Adrenal gland (tissue), 12 donors: ENCODE results near the gene ACSF3. TPM values are rescaled to one million over a fixed set of nuclear protein-coding genes. Genes with fewer than 3 reads are reported as not detected.

ENCODE experiments used
- DNase-seq, 7 donors: peaks; one replicate each; pipeline ENCODE4 v3.0.0-alpha.2; 2019 to 2020
- H3K27ac ChIP-seq, 5 donors: fragments of 200-600 bp; sonication (generic) in 4 of 5; 1 replicate in 3 of 5; 2 replicates in 2 of 5; pipeline versions ENCODE4 v1.5.1 to v1.8.0; 2016 to 2020; ENCODE audit warnings: mild to moderate bottlenecking in 1 of 5
- H3K27me3 ChIP-seq: fragments of 200-600 bp; 2 replicates; pipeline ENCODE4 v1.8.0; 2021
- H3K36me3 ChIP-seq, 2 donors: fragments of 200-600 bp; replicated peaks in 1 of 2; 1 replicate in 1 of 2; 2 replicates in 1 of 2; pipeline versions ENCODE4 v1.5.1 to v1.8.0; 2018 to 2022
- H3K4me1 ChIP-seq, 2 donors: fragments of 200-600 bp; replicated peaks in 1 of 2; 1 replicate in 1 of 2; 2 replicates in 1 of 2; pipeline versions ENCODE4 v1.5.1 to v1.8.0; 2018 to 2021
- H3K4me3 ChIP-seq, 4 donors: fragments of 200-600 bp; sonication (generic) in 3 of 4; one replicate each; pipeline ENCODE4 v1.5.1; 2016 to 2018
- H3K9me3 ChIP-seq, 3 donors: fragments of 200-600 bp; sonication (generic) in 1 of 3; replicated peaks in 1 of 3; 1 replicate in 2 of 3; 2 replicates in 1 of 3; pipeline versions ENCODE4 v1.5.1 to v1.8.0; 2016 to 2021
- POLR2A ChIP-seq, 2 donors: fragments of 450-650 bp; IDR thresholded peaks; one replicate each; pipeline ENCODE4 v1.6.1; 2017; ENCODE audit warnings: antibody characterized with exemption in 2 of 2, mild to moderate bottlenecking in 2 of 2, moderate library complexity in 1 of 2
- WGBS, 4 donors: extraction: QIAGEN DNeasy Blood & Tissue Kit in 2 of 4; methylation state at CpG; one replicate each; pipeline versions ENCODE4 v1.1.5 to v1.1.7; 2013 to 2017; 5-methylcytosine and 5-hydroxymethylcytosine counted together
- intact Hi-C, 2 donors: fragments of 100-400 bp; cut with DNase I; formaldehyde crosslinking; loops; one replicate each; pipeline versions ENCODE4 v1.14.1 to v1.15.0; 2022 to 2023
- polyA plus RNA-seq, 3 donors: library from polyadenylated mRNA; stranded (reverse); fragments of 200-250 nt in 2 of 3; fragments of 350-450 nt in 1 of 3; fragmentation: Illumina TruSeq in 1 of 3; extraction: RNeasy Lipid Tissue Mini Kit (QIAGEN cat#74804) in 1 of 3; gene quantifications; one replicate each; pipeline ENCODE4 v1.2.3, GENCODE V29; 2013 to 2014
- total RNA-seq, 9 donors: library from RNA; depleted of rRNA in 4 of 9; stranded (reverse); fragments of >200 nt in 4 of 9; fragments of 120-200 nt in 1 of 9; fragmentation: NEBNext Ultra II Directional in 1 of 9; extraction: Animal tissue kit (Norgen Biotek cat#: 25700) in 1 of 9; gene quantifications; one replicate each; pipeline versions ENCODE4 v1.1.0 to v1.2.4, GENCODE V29; 2013 to 2023
- TF ChIP-seq, protein P1 (sequence below), 6 experiments: fragments of 450-650 bp in 4 of 6; fragments of 200-600 bp in 2 of 6; sonication (generic) in 1 of 6; IDR thresholded peaks; 1 replicate in 5 of 6; 2 replicates in 1 of 6; pipeline versions ENCODE4 v1.5.1 to v1.8.0; 2016 to 2021; ENCODE audit warnings: antibody characterized with exemption in 6 of 6, mild to moderate bottlenecking in 2 of 6, moderate library complexity in 1 of 6
- donor health status: healthy with polysubstance abuse.
- donor health status: Bipolar disorder and iron deficiency.
- donor health status: DM: yes; HTN: yes; CAD: no.
- donor health status: DM: no; HTN: no; CAD: no.
- donor health status: DM: no; HTN: no; CAD: no.
- donor health status: DM: yes; HTN: yes; CAD: no.

Gene ACSF3
- total and polyA plus RNA-seq, 12 donors = 32.4 to 90.3 (median 57.0) TPM

DNA sequence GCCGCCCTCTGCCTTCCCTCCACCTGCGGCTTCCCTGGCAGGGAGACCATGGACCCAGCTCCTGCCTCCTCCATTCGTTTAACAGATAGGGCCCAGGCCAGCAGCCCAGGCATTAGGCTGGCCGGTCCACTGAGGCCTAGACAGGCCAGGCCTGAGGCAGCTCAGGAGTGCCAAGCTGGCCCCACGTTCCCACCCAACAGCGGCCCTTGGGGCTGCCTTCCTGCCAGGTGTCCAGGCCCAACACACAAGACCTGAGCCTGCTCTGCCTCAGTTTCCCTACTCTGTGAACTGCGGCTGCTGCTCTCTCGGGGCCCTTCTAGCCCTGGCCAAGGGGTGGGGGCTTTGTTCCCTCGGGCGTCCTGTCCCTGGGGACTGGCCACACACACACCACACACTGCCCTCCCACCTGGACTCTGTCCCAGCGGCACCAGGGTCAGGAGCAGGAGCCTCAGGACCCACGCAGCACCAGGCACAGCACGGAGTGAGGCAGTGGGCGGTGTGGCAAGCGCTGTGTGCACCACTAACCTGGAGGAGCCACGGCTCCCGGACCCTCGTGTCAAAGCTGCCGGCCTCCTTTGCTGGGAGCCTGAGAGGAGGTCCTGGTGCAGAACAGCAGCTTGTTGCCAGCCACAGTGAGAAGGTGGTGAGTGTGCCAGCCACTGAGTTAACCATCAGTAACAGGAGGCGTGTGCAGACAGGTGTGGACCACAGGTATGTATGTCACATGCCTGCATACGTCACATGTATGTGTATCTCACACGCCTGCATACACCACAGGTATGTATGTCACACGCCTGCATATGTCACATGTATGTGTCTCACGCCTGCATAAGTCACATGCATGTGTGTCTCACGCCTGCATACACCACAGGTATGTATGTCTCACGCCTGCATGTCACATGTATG, 63.3 kb downstream of the ACSF3 start:
- Histone ChIP-seq H3K27me3 (no peaks in the 10 kb centered on the region), H3K27ac (no peak overlapping the region), H3K36me3 (no peaks in the 10 kb centered on the region), H3K4me1 (peaks cover 13 to 23% of the 10 kb centered on the region in 2 donors), H3K4me3 (no peak overlapping the region), H3K9me3 (no peaks in the 10 kb centered on the region)
- intact Hi-C loops = no loop called here
- WGBS, 4 donors = 64 to 83% (median 70%) methylated on average over 13 to 26 of the region's 26 CpGs
- no peak for TF ChIP-seq POLR2A (IDR thresholded peaks at IDR 0.05)
- TF ChIP-seq, protein P1, sequence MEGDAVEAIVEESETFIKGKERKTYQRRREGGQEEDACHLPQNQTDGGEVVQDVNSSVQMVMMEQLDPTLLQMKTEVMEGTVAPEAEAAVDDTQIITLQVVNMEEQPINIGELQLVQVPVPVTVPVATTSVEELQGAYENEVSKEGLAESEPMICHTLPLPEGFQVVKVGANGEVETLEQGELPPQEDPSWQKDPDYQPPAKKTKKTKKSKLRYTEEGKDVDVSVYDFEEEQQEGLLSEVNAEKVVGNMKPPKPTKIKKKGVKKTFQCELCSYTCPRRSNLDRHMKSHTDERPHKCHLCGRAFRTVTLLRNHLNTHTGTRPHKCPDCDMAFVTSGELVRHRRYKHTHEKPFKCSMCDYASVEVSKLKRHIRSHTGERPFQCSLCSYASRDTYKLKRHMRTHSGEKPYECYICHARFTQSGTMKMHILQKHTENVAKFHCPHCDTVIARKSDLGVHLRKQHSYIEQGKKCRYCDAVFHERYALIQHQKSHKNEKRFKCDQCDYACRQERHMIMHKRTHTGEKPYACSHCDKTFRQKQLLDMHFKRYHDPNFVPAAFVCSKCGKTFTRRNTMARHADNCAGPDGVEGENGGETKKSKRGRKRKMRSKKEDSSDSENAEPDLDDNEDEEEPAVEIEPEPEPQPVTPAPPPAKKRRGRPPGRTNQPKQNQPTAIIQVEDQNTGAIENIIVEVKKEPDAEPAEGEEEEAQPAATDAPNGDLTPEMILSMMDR (IDR thresholded peaks at IDR 0.05) = no peak
- DNase-seq = no peak

DNA sequence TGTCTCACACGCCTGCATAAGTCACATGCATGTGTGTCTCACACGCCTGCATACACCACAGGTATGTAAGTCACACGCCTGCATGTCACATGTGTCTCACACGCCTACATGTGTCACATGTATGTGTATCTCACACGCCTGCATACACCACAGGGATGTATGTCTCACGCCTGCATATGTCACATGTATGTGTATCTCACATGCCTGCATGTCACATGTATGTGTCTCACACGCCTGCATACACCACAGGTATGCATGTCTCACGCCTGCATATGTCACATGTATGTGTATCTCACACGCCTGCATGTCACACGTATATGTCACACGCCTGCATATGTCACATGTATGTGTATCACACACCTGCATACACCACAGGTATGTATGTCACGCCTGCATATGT, 64.1 kb downstream of the ACSF3 start:
- Histone ChIP-seq H3K4me3 (no peak overlapping the region), H3K36me3 (no peaks in the 10 kb centered on the region), H3K9me3 (no peaks in the 10 kb centered on the region), H3K4me1 (peaks cover 13 to 23% of the 10 kb centered on the region in 2 donors), H3K27ac (no peak overlapping the region), H3K27me3 (no peaks in the 10 kb centered on the region)
- no peak for TF ChIP-seq POLR2A (IDR thresholded peaks at IDR 0.05)
- TF ChIP-seq, protein P1 (IDR thresholded peaks at IDR 0.05) = no peak
- 85 to 92% (median 89%) methylated on average over 12 of the region's 12 CpGs for WGBS, 4 donors
- DNase-seq = no peak
- intact Hi-C loops = no loop called here

DNA sequence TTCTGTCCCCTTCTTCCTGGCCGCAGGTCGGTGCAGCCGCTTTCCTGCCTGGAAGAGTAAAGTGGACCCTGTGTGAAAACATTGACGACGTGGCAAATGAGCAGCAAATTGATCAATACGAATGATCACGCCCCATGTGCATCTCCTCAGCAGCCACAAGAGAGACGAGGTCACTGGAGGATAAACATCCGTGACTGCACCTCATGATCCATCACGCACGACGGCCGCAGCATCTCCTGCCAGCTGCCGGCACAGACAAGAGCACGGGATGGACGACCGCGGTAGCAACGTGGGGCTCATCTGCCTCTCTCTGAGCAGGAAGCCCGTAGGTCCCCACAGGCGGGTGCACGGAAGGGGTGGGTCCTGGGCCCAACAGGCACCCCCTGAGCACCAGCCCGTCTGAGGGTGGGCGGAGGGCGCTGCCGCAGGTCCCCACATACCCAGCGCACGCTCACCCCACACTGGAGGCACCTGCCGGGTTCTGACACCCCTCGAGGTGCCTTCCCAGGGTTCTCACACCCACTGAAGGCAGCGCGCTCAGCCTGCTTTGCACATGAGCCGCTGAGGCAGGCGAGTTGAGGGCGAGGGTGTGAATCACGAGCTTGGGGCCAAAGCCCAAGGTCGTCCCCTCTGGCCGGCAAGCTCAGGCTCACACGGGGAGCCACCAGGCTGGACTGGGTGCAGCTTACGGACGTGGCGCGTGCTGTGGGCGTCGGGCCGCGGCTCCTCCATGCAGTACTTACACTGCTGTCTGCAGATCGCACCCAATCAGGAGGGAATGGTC, 65.6 kb downstream of the ACSF3 start:
- Histone ChIP-seq H3K27me3 (no peaks in the 10 kb centered on the region), H3K4me1 (peaks cover 13 to 23% of the 10 kb centered on the region in 2 donors), H3K9me3 (no peaks in the 10 kb centered on the region), H3K36me3 (no peaks in the 10 kb centered on the region), H3K27ac (no peak overlapping the region), H3K4me3 (no peak overlapping the region)
- TF ChIP-seq POLR2A (IDR thresholded peaks at IDR 0.05) = no peak
- TF ChIP-seq, protein P1 (IDR thresholded peaks at IDR 0.05) = no peak
- 58 to 75% (median 63%) methylated on average over 17 to 48 of the region's 48 CpGs for WGBS, 4 donors
- intact Hi-C loops = no loop called here
- DNase-seq = peak in 5 of 7 donors; percentile 22 to 57 (median 53)

DNA sequence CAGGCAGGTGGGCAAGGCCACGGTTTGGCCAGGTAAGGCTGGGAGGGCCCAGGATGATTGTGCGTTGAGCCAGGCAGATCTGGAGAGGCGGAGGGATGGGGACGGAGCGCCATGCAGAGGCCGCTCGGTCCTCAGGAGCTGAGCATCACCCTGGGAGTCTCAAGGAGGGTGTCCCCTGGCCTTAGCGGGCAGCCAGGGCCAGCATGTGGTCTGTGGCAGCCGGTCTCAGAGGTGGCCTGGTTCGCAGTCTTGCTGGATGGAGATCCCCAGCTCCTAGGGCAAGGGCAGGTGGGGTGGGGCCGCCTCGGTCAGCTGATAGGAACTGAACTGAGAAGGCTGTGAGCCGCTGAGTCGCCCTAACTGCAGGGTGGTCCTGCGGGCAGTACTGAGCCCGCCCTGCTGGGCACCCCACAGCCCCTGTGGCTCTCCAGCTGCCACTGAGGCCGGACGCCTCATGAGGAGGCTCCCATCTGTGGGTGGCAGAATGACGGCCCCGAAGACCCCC, 66.2 kb downstream of the ACSF3 start:
- WGBS, 4 donors = 85 to 88% (median 87%) methylated on average over 11 to 20 of the region's 20 CpGs
- H3K27me3 ChIP-seq = no peaks in the 10 kb centered on the region
- no peak overlapping the region for H3K4me3 ChIP-seq
- no peak for DNase-seq
- no peaks in the 10 kb centered on the region for H3K9me3 ChIP-seq
- intact Hi-C loops = loop anchor here in 1 of 2 donors (5.0 to 10.0 kb wide), 2 partner anchors 65 to 343 kb away; partner anchors contain the start of gene ACSF3
- H3K27ac ChIP-seq = no peak overlapping the region
- peaks cover 13 to 18% of the 10 kb centered on the region in 2 donors for H3K4me1 ChIP-seq
- no peaks in the 10 kb centered on the region for H3K36me3 ChIP-seq
- TF ChIP-seq, protein P1 (IDR thresholded peaks at IDR 0.05) = no peak
- no peak for TF ChIP-seq POLR2A (IDR thresholded peaks at IDR 0.05)
